BJ (cell line): ENCODE measurements around the gene OPA3. TPM values are rescaled to one million over a fixed set of nuclear protein-coding genes. Genes with fewer than 3 reads are reported as not detected.
"Not testable (repeated sequence)": the region's sequence is repeated elsewhere in the genome, so short reads cannot be mapped to it uniquely, and the experiment has no call there.

ENCODE experiments used
- CTCF ChIA-PET: fragments of 350-600 bp; formaldehyde crosslinking; extraction: SDS; loops from one replicate; lab custom pipeline; 2021; ENCODE audit warnings: antibody characterized with exemption, inconsistent platforms; lab: Yijun Ruan, JAX
- POLR2A ChIA-PET: fragments of 300-600 bp; sonication (Branson Sonifier 250); formaldehyde crosslinking; extraction: SDS; loops from one replicate; lab custom pipeline; 2021; ENCODE audit warnings: antibody characterized with exemption; lab: Charles Lee
- DNase-seq: peaks from one replicate; pipeline ENCODE4 v3.0.0-alpha.2; 2011; ENCODE audit warnings: low read depth
- H3K27me3 ChIP-seq: 2 replicates; pipeline ENCODE4 v1.6.0; 2011; ENCODE audit warnings: low read length; ENCODE audit not compliant: control insufficient read depth, insufficient read depth
- H3K36me3 ChIP-seq: 2 replicates; pipeline ENCODE4 v1.5.1; 2011; ENCODE audit warnings: low read length; ENCODE audit not compliant: control insufficient read depth, insufficient read depth
- H3K4me3 ChIP-seq: 2 replicates; pipeline ENCODE4 v1.5.1; 2011; ENCODE audit warnings: low read depth, mild to moderate bottlenecking, control low read depth, low read length
- polyA minus RNA-seq: library from RNA; depleted of rRNA, polyadenylated mRNA; stranded (reverse); fragments of >200 nt; gene quantifications from 2 replicates; pipeline ENCODE4 v1.2.3, GENCODE V29; 2011; rRNA and poly(A)+ RNA removed
- polyA plus RNA-seq: library from polyadenylated mRNA; depleted of rRNA; stranded (reverse); fragments of >200 nt; gene quantifications from 2 replicates; pipeline ENCODE4 v1.2.3, GENCODE V29; 2011; rRNA removed
- TF ChIP-seq, protein P1 (sequence below): IDR thresholded peaks from 2 replicates; pipeline ENCODE4 v1.5.1; 2011; ENCODE audit warnings: low read depth, mild to moderate bottlenecking, control low read depth, inconsistent platforms, low read length, moderate library complexity; ENCODE audit not compliant: insufficient read depth

The OPA3 gene
- polyA plus RNA-seq (10.9 and 15.1 TPM in 2 replicates), polyA minus RNA-seq (6.6 and 12.4 TPM in 2 replicates)

- DNase-seq, result peak; percentile 99
- H3K4me3 ChIP-seq, result peak within 1 kb of the TSS; percentile 69
- TF ChIP-seq, protein P1, sequence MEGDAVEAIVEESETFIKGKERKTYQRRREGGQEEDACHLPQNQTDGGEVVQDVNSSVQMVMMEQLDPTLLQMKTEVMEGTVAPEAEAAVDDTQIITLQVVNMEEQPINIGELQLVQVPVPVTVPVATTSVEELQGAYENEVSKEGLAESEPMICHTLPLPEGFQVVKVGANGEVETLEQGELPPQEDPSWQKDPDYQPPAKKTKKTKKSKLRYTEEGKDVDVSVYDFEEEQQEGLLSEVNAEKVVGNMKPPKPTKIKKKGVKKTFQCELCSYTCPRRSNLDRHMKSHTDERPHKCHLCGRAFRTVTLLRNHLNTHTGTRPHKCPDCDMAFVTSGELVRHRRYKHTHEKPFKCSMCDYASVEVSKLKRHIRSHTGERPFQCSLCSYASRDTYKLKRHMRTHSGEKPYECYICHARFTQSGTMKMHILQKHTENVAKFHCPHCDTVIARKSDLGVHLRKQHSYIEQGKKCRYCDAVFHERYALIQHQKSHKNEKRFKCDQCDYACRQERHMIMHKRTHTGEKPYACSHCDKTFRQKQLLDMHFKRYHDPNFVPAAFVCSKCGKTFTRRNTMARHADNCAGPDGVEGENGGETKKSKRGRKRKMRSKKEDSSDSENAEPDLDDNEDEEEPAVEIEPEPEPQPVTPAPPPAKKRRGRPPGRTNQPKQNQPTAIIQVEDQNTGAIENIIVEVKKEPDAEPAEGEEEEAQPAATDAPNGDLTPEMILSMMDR, result no peak
- no peaks in the 10 kb centered on the region for H3K27me3 ChIP-seq
- ChIA-PET POLR2A (interaction anchor here (0.6 kb wide), 1 partner anchor 117 kb away, joined by 5 read pairs; no protein-coding TSS in a partner anchor), CTCF (interaction anchor here (0.8 to 8.2 kb wide), 3 partner anchors 58 to 96 kb away, joined by 3 to 37 read pairs (median 3); no protein-coding TSS in a partner anchor)
- no peaks in the 10 kb centered on the region for H3K36me3 ChIP-seq
Measured at GRCh38 chr19:45584332-45585157, at the start of gene OPA3. Gene OPA3, minus strand, starts transcription at chr19:45584802. Its CDS starts 38 bp downstream, at chr19:45584764.

DNA sequence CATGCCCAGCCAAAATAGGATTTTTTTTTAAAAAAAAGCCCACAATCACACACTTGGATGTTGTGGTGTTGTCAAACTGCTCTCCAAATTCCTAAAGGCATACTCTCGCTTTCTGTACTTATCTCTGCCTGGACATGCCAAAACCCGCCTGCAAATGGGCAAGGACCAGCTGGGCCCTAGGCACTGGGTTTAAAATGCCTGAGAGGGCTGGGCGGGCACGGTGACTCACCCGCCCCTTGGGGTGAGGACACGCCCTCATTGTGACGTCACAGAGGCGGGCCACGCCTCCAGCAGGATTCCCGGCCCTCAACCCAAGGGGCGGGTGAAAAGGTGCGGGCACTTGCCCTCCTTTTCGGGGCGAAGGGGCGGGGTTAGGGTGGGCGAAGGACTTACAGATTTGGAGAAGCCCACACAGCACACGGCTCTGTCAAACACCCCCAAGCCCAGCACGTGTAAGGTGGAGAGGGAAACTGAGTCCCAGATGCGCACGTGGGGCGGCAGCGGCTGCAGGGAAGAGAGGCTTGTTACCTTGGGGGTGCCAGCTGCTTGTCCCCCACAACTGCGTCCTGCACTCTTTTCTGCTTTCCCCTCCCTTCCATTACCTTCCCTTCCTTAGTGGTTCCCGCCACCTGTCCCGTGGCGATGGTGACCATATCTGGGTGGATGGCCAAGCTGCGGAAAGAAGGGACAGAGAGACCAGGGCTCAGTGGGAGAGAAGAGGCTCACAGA, 48.0 kb upstream of the OPA3 start:
- TF ChIP-seq, protein P1, result no peak
- no peak for DNase-seq
- peaks cover 8% of the 10 kb centered on the region for H3K36me3 ChIP-seq
- POLR2A ChIA-PET, result no interaction called here
- no peaks in the 10 kb centered on the region for H3K27me3 ChIP-seq
- CTCF ChIA-PET, result interaction anchor here (1.0 to 3.1 kb wide), 2 partner anchors 10 to 16 kb away, joined by 3 to 23 read pairs; no protein-coding TSS in a partner anchor
- no peak overlapping the region for H3K4me3 ChIP-seq

DNA sequence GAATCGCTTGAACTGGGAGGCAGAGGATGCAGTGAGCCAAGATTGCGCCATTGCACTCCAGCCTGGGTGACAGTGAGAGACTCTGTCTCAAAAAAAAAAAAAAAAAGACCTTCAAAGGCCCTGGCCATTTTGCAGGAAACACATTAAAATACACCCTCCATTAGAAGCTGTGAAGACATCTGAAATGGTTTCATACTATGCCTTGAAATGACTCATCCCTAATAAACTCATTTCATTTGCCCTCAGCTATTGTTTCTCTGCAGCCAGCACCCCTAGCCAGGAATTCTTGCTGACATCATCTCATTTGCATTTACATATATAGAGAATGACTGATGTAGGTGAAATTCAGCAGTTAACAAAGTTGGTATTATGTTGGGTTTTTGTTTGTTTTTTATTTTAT, 45.9 kb upstream of the OPA3 start:
- ChIA-PET POLR2A (interaction anchor here (0.6 to 1.0 kb wide), 4 partner anchors 9 to 746 kb away, joined by 3 to 6 read pairs (median 4); partner anchors contain the start of gene EML2), CTCF (interaction anchor here (1.2 to 3.1 kb wide), 4 partner anchors 12 to 25 kb away, joined by 3 to 23 read pairs (median 8); no protein-coding TSS in a partner anchor)
- H3K4me3 ChIP-seq, result no peak overlapping the region
- H3K36me3 ChIP-seq, result peaks cover 13% of the 10 kb centered on the region
- TF ChIP-seq, protein P1, result no peak
- peak; percentile 91 for DNase-seq
- H3K27me3 ChIP-seq, result no peaks in the 10 kb centered on the region

GRCh38 chr19:45629704-45630103, 45.1 kb upstream of the OPA3 start:
- H3K36me3 ChIP-seq, result peaks cover 16% of the 10 kb centered on the region
- DNase-seq, result no peak
- H3K4me3 ChIP-seq, result no peak overlapping the region
- POLR2A ChIA-PET, result interaction anchor here (0.6 kb wide), 1 partner anchor 87 kb away, joined by 10 read pairs; no protein-coding TSS in a partner anchor
- CTCF ChIA-PET, result no interaction called here
- TF ChIP-seq, protein P1, result no peak
- H3K27me3 ChIP-seq, result no peaks in the 10 kb centered on the region

GRCh38 chr19:45628219-45628618, 43.6 kb upstream of the OPA3 start:
- CTCF ChIA-PET, result interaction anchor here (1.6 kb wide), 1 partner anchor 15 kb away, joined by 6 read pairs; no protein-coding TSS in a partner anchor
- not testable (repeated sequence) for DNase-seq, H3K27me3 ChIP-seq, H3K4me3 ChIP-seq
- POLR2A ChIA-PET, result interaction anchor here (0.7 kb wide), 1 partner anchor 29 kb away, joined by 6 read pairs; no protein-coding TSS in a partner anchor
- H3K36me3 ChIP-seq, result peaks cover 16% of the 10 kb centered on the region
